Measurements from ENCODE around the gene PGS1. TPM values are rescaled to one million over a fixed set of nuclear protein-coding genes. Genes with fewer than 3 reads are reported as not detected.
A peak's percentile ranks its signal among the peaks of the same experiment; 100 is the strongest.

The PGS1 gene
- total RNA-seq, 2 experiments from 2014 or later: 46.5 to 51.0 TPM

- POLR2A ChIA-PET: interaction anchor here (0.7 to 1.2 kb wide), 3 partner anchors 13 to 47 kb away, joined by 3 read pairs; partner anchors contain the start of gene PGS1
- H3K27ac Mint-ChIP-seq: peak overlapping the region; percentile 69
- peaks cover 55% of the 10 kb centered on the region for H3K36me3 Mint-ChIP-seq (ENCODE audit: low read depth)
These were observed 38.5 kb downstream of the PGS1 start for GRCh38 chr17:78416791-78417530.

GRCh38 chr17:78417531-78417909 is 39.1 kb downstream of the PGS1 start:
- no peak for ATAC-seq
- H3K9me3 Mint-ChIP-seq (ENCODE audit: insufficient read depth): no peaks in the 10 kb centered on the region
- peaks cover 60% of the 10 kb centered on the region for H3K36me3 Mint-ChIP-seq (ENCODE audit: low read depth)
- no peak for DNase-seq
- POLR2A ChIA-PET: interaction anchor here (0.7 kb wide), 1 partner anchor 39 kb away, joined by 3 read pairs; the partner anchor contains the start of gene PGS1
- peaks cover 65% of the 10 kb centered on the region for H3K4me1 Mint-ChIP-seq (ENCODE audit: low read depth)
- no peak overlapping the region for H3K4me3 Mint-ChIP-seq
- H3K27ac Mint-ChIP-seq: peak overlapping the region; percentile 48
- H3K27me3 Mint-ChIP-seq (ENCODE audit: low read depth): no peaks in the 10 kb centered on the region
- CTCF ChIA-PET: interaction anchor here (0.8 to 2.5 kb wide), 3 partner anchors 26 to 57 kb away, joined by 3 to 7 read pairs (median 4); no protein-coding TSS in a partner anchor

More at GRCh38 chr17:78416791-78417530, 38.5 kb downstream of the PGS1 start:
- no peaks in the 10 kb centered on the region for H3K9me3 Mint-ChIP-seq (ENCODE audit: insufficient read depth)
- H3K27me3 Mint-ChIP-seq (ENCODE audit: low read depth): no peaks in the 10 kb centered on the region
- CTCF ChIA-PET: interaction anchor here (0.8 to 1.4 kb wide), 6 partner anchors 27 to 165 kb away, joined by 3 to 5 read pairs (median 4); no protein-coding TSS in a partner anchor
- peak overlapping the region; percentile 36 for H3K4me3 Mint-ChIP-seq
- no peak for ATAC-seq
- H3K4me1 Mint-ChIP-seq (ENCODE audit: low read depth): peaks cover 66% of the 10 kb centered on the region
- DNase-seq: no peak

- Mint-ChIP-seq H3K27ac (no peak overlapping the region), H3K36me3 (ENCODE audit: low read depth) (peaks cover 59% of the 10 kb centered on the region), H3K27me3 (ENCODE audit: low read depth) (no peaks in the 10 kb centered on the region), H3K4me3 (no peak overlapping the region), H3K4me1 (ENCODE audit: low read depth) (peaks cover 55% of the 10 kb centered on the region), H3K9me3 (ENCODE audit: insufficient read depth) (no peaks in the 10 kb centered on the region)
- ATAC-seq (no peak), DNase-seq (no peak)
- ChIA-PET CTCF (interaction anchor here (0.7 to 2.5 kb wide), 3 partner anchors 26 to 758 kb away, joined by 3 to 7 read pairs (median 6); no protein-coding TSS in a partner anchor), POLR2A (interaction anchor here (1.0 kb wide), 1 partner anchor 40 kb away, joined by 3 read pairs; no protein-coding TSS in a partner anchor)
These were observed 40.0 kb downstream of the PGS1 start for GRCh38 chr17:78418326-78419026.

- DNase-seq (no peak), ATAC-seq (no peak)
- Mint-ChIP-seq H3K4me1 (ENCODE audit: low read depth) (peaks cover 38% of the 10 kb centered on the region), H3K27me3 (ENCODE audit: low read depth) (no peaks in the 10 kb centered on the region), H3K27ac (no peak overlapping the region), H3K9me3 (ENCODE audit: insufficient read depth) (no peaks in the 10 kb centered on the region), H3K4me3 (no peak overlapping the region), H3K36me3 (ENCODE audit: low read depth) (peaks cover 62% of the 10 kb centered on the region)
- POLR2A ChIA-PET: no interaction called here
- CTCF ChIA-PET: interaction anchor here (1.1 to 6.2 kb wide), 9 partner anchors 28 to 169 kb away, joined by 3 to 86 read pairs (median 9); partner anchors contain the start of gene PGS1
These were observed 41.7 kb downstream of the PGS1 start for GRCh38 chr17:78419970-78420815.

GRCh38 chr17:78421084-78421533 is 42.7 kb downstream of the PGS1 start:
- no peak overlapping the region for H3K27ac Mint-ChIP-seq

GRCh38 chr17:78421534-78422266 is 43.3 kb downstream of the PGS1 start:
- peaks cover 51% of the 10 kb centered on the region for H3K36me3 Mint-ChIP-seq (ENCODE audit: low read depth)
- POLR2A ChIA-PET: interaction anchor here (0.6 kb wide), 1 partner anchor 59 kb away, joined by 3 read pairs; no protein-coding TSS in a partner anchor
- peak overlapping the region; percentile 39 for H3K27ac Mint-ChIP-seq
- H3K27me3 Mint-ChIP-seq (ENCODE audit: low read depth): no peaks in the 10 kb centered on the region
- H3K9me3 Mint-ChIP-seq (ENCODE audit: insufficient read depth): no peaks in the 10 kb centered on the region
- CTCF ChIA-PET: interaction anchor here (0.7 to 6.2 kb wide), 36 partner anchors 11 to 294 kb away, joined by 3 to 86 read pairs (median 5); partner anchors contain the start of gene PGS1
- ATAC-seq (peak; percentile 82), DNase-seq (peak; percentile 79)
- H3K4me3 Mint-ChIP-seq: no peak overlapping the region
- H3K4me1 Mint-ChIP-seq (ENCODE audit: low read depth): peaks cover 23% of the 10 kb centered on the region

More at GRCh38 chr17:78421084-78421533, 42.7 kb downstream of the PGS1 start:
- H3K4me1 Mint-ChIP-seq (ENCODE audit: low read depth): peaks cover 29% of the 10 kb centered on the region
- ChIA-PET POLR2A (no interaction called here), CTCF (interaction anchor here (0.7 to 6.2 kb wide), 32 partner anchors 11 to 295 kb away, joined by 3 to 86 read pairs (median 6); partner anchors contain the start of gene PGS1)
- H3K4me3 Mint-ChIP-seq: no peak overlapping the region
- no peaks in the 10 kb centered on the region for H3K27me3 Mint-ChIP-seq (ENCODE audit: low read depth)
- peaks cover 56% of the 10 kb centered on the region for H3K36me3 Mint-ChIP-seq (ENCODE audit: low read depth)
- DNase-seq (no peak), ATAC-seq (no peak)
- H3K9me3 Mint-ChIP-seq (ENCODE audit: insufficient read depth): no peaks in the 10 kb centered on the region

- Mint-ChIP-seq H3K9me3 (ENCODE audit: insufficient read depth) (no peaks in the 10 kb centered on the region), H3K27me3 (ENCODE audit: low read depth) (no peaks in the 10 kb centered on the region), H3K4me3 (no peak overlapping the region), H3K27ac (peak overlapping the region; percentile 39), H3K36me3 (ENCODE audit: low read depth) (peaks cover 49% of the 10 kb centered on the region), H3K4me1 (ENCODE audit: low read depth) (peaks cover 18% of the 10 kb centered on the region)
- DNase-seq (no peak), ATAC-seq (no peak)
- POLR2A ChIA-PET: no interaction called here
- CTCF ChIA-PET: interaction anchor here (0.9 to 6.2 kb wide), 31 partner anchors 12 to 286 kb away, joined by 3 to 86 read pairs (median 6); partner anchors contain the start of gene PGS1
These were observed 43.8 kb downstream of the PGS1 start for GRCh38 chr17:78422267-78422605.

- POLR2A ChIA-PET: no interaction called here
- no peak for ATAC-seq
- Mint-ChIP-seq H3K36me3 (ENCODE audit: low read depth) (peaks cover 45% of the 10 kb centered on the region), H3K4me1 (ENCODE audit: low read depth) (peaks cover 13% of the 10 kb centered on the region), H3K27me3 (ENCODE audit: low read depth) (no peaks in the 10 kb centered on the region), H3K9me3 (ENCODE audit: insufficient read depth) (no peaks in the 10 kb centered on the region), H3K27ac (no peak overlapping the region), H3K4me3 (no peak overlapping the region)
- DNase-seq: no peak
- CTCF ChIA-PET: interaction anchor here (1.2 to 6.2 kb wide), 22 partner anchors 13 to 286 kb away, joined by 3 to 86 read pairs (median 6); partner anchors contain the start of gene PGS1
These were observed 44.6 kb downstream of the PGS1 start for GRCh38 chr17:78422872-78423588.

- H3K9me3 Mint-ChIP-seq (ENCODE audit: insufficient read depth): no peaks in the 10 kb centered on the region
- H3K4me1 Mint-ChIP-seq (ENCODE audit: low read depth): peaks cover 13% of the 10 kb centered on the region
- no peak overlapping the region for H3K4me3 Mint-ChIP-seq
- CTCF ChIA-PET: interaction anchor here (0.6 to 6.2 kb wide), 5 partner anchors 12 to 547 kb away, joined by 3 to 86 read pairs (median 3); no protein-coding TSS in a partner anchor
- no peak for ATAC-seq
- no peak overlapping the region for H3K27ac Mint-ChIP-seq
- POLR2A ChIA-PET: interaction anchor here (0.6 kb wide), 1 partner anchor 78 kb away, joined by 3 read pairs; no protein-coding TSS in a partner anchor
- DNase-seq: no peak
- no peaks in the 10 kb centered on the region for H3K27me3 Mint-ChIP-seq (ENCODE audit: low read depth)
- H3K36me3 Mint-ChIP-seq (ENCODE audit: low read depth): peaks cover 45% of the 10 kb centered on the region
These were observed 45.7 kb downstream of the PGS1 start for GRCh38 chr17:78423961-78424675.
